H1 (cell line): ENCODE data around the gene IFT43. TPM values are rescaled to one million over a fixed set of nuclear protein-coding genes. Genes with fewer than 3 reads are reported as not detected.

Source experiments
- CTCF ChIA-PET: fragments of 300-600 bp; sonication (Branson Sonifier 250); formaldehyde crosslinking; loops from one replicate; lab custom pipeline; 2021; ENCODE audit not compliant: partially characterized antibody; lab: Charles Lee
- POLR2A ChIA-PET: fragments of 300-600 bp; sonication (Branson Sonifier 250); formaldehyde crosslinking; loops from one replicate; lab custom pipeline; 2021; ENCODE audit warnings: inconsistent platforms; ENCODE audit not compliant: partially characterized antibody; lab: Charles Lee
- DNase-seq, 2 experiments: peaks; one replicate each; pipeline versions ENCODE4 v3.0.0 to v3.0.0-alpha.2; 2010 to 2022; ENCODE audit warnings: low spot score in 2 of 2, low read depth in 1 of 2, mixed read lengths in 1 of 2
- FAIRE-seq: peaks from 2 replicates; lab custom pipeline; 2011; peaks lifted over from hg19 to GRCh38; lab: Jason Lieb, UNC
- H2AFZ ChIP-seq: 2 replicates; pipeline ENCODE4 v1.8.1; 2012; ENCODE audit warnings: low read length, inconsistent platforms
- H2AK5ac ChIP-seq: 2 replicates; pipeline ENCODE4 v1.6.1; 2013; ENCODE audit warnings: low read depth, low read length
- H2BK120ac ChIP-seq: replicated peaks from 2 replicates; pipeline ENCODE3; 2013; ENCODE audit warnings: low read depth, low read length, inconsistent platforms
- H2BK12ac ChIP-seq: 2 replicates; pipeline ENCODE4 v1.6.1; 2013; ENCODE audit warnings: low read depth, low read length
- H2BK15ac ChIP-seq: 2 replicates; pipeline ENCODE4 v1.6.1; 2013; ENCODE audit warnings: low read length
- H2BK20ac ChIP-seq: 2 replicates; pipeline ENCODE4 v1.6.1; 2013; ENCODE audit warnings: low read length
- H2BK5ac ChIP-seq: 2 replicates; pipeline ENCODE4 v1.6.1; 2013; ENCODE audit warnings: low read depth, low read length
- H3K14ac ChIP-seq: 2 replicates; pipeline ENCODE4 v1.6.1; 2013; ENCODE audit warnings: inconsistent platforms; ENCODE audit not compliant: insufficient read length
- H3K18ac ChIP-seq: 2 replicates; pipeline ENCODE4 v1.6.1; 2013; ENCODE audit warnings: low read length; ENCODE audit errors: extremely low read depth
- H3K23ac ChIP-seq: 2 replicates; pipeline ENCODE4 v1.6.1; 2013; ENCODE audit warnings: inconsistent platforms; ENCODE audit not compliant: insufficient read length
- H3K23me2 ChIP-seq: 2 replicates; pipeline ENCODE4 v1.6.1; 2013; ENCODE audit warnings: low read depth, low read length
- H3K27ac ChIP-seq: 2 replicates; pipeline ENCODE4 v1.6.1; 2011; ENCODE audit warnings: low read depth, low read length, inconsistent platforms
- H3K27me3 ChIP-seq, 4 experiments: replicated peaks in 1 of 4; 1 replicate in 1 of 4; 2 replicates in 3 of 4; pipeline versions ENCODE4 v1.6.1 to v1.8.1; 2011 to 2013; ENCODE audit warnings: low read length in 3 of 4, mild to moderate bottlenecking in 3 of 4, inconsistent platforms in 2 of 4, mixed read lengths in 2 of 4, moderate library complexity in 1 of 4; ENCODE audit not compliant: control insufficient read depth in 3 of 4, insufficient read depth in 3 of 4; ENCODE audit errors: extremely low read depth in 1 of 4
- H3K36me3 ChIP-seq, 4 experiments: 2 replicates each; pipeline versions ENCODE4 v1.6.1 to v1.8.1; 2011 to 2013; ENCODE audit warnings: mild to moderate bottlenecking in 4 of 4, low read length in 3 of 4, moderate library complexity in 2 of 4, control low read depth in 1 of 4, inconsistent platforms in 1 of 4; ENCODE audit not compliant: insufficient read depth in 4 of 4, control insufficient read depth in 2 of 4
- H3K4ac ChIP-seq: replicated peaks from 2 replicates; pipeline ENCODE3; 2013; ENCODE audit warnings: low read length, low read depth, mixed read lengths, inconsistent platforms; ENCODE audit not compliant: insufficient read length
- H3K4me1 ChIP-seq, 4 experiments: replicated peaks in 1 of 4; 1 replicate in 1 of 4; 2 replicates in 3 of 4; pipeline versions ENCODE4 v1.6.1 to v1.8.1; 2011 to 2013; ENCODE audit warnings: low read length in 3 of 4, inconsistent platforms in 2 of 4, mixed read lengths in 1 of 4; ENCODE audit not compliant: insufficient read depth in 4 of 4, control insufficient read depth in 3 of 4
- H3K4me2 ChIP-seq, 2 experiments: 2 replicates each; pipeline versions ENCODE4 v1.6.1 to v1.8.1; 2011 to 2013; ENCODE audit warnings: low read depth in 2 of 2, low read length in 2 of 2, control low read depth in 1 of 2, inconsistent platforms in 1 of 2, mild to moderate bottlenecking in 1 of 2; ENCODE audit not compliant: insufficient read depth in 1 of 2
- H3K4me3 ChIP-seq, 4 experiments: fragments of 200-600, 300-600 bp in 1 of 4; sonication (generic), shearing (Covaris generic), sonication (Bioruptor Twin) in 1 of 4; 2 replicates each; pipeline versions ENCODE4 v1.5.1 to v1.8.1; 2011 to 2016; ENCODE audit warnings: low read length in 4 of 4, low read depth in 3 of 4, control low read depth in 2 of 4, inconsistent platforms in 2 of 4, mild to moderate bottlenecking in 2 of 4, mixed read lengths in 1 of 4, moderate library complexity in 1 of 4; ENCODE audit not compliant: insufficient read depth in 2 of 4; ENCODE audit errors: extremely low read depth in 1 of 4
- H3K56ac ChIP-seq: replicated peaks from 2 replicates; pipeline ENCODE3; 2013; ENCODE audit warnings: low read depth, mild to moderate bottlenecking, mixed read lengths, low read length, inconsistent platforms; ENCODE audit not compliant: insufficient read length
- H3K79me1 ChIP-seq: 2 replicates; pipeline ENCODE4 v1.6.1; 2013; ENCODE audit warnings: low read depth, low read length, control low read depth
- H3K79me2 ChIP-seq, 2 experiments: 2 replicates each; pipeline versions ENCODE4 v1.6.1 to v1.8.1; 2012 to 2013; ENCODE audit warnings: low read length in 2 of 2, mild to moderate bottlenecking in 2 of 2, inconsistent platforms in 1 of 2; ENCODE audit not compliant: insufficient read depth in 2 of 2, control insufficient read depth in 1 of 2
- H3K9ac ChIP-seq, 4 experiments: replicated peaks in 1 of 4; 1 replicate in 1 of 4; 2 replicates in 3 of 4; pipeline versions ENCODE4 v1.6.1 to v1.8.1; 2011 to 2013; ENCODE audit warnings: low read depth in 3 of 4, low read length in 3 of 4, control low read depth in 2 of 4, mild to moderate bottlenecking in 2 of 4, moderate library complexity in 2 of 4, inconsistent platforms in 1 of 4; ENCODE audit errors: extremely low read depth in 1 of 4
- H3K9me3 ChIP-seq, 2 experiments: 2 replicates each; pipeline versions ENCODE4 v1.6.1 to v1.8.1; 2012 to 2013; ENCODE audit warnings: mild to moderate bottlenecking in 2 of 2, moderate library complexity in 2 of 2, control low read depth in 1 of 2, inconsistent platforms in 1 of 2, low read depth in 1 of 2, low read length in 1 of 2, mixed read lengths in 1 of 2; ENCODE audit not compliant: insufficient read depth in 2 of 2
- H4K20me1 ChIP-seq, 2 experiments: replicated peaks in 1 of 2; 2 replicates each; pipeline versions ENCODE3 to v1.8.1; 2011 to 2013; ENCODE audit warnings: inconsistent platforms in 2 of 2, low read length in 2 of 2, mild to moderate bottlenecking in 1 of 2; ENCODE audit not compliant: insufficient read depth in 2 of 2, control insufficient read depth in 1 of 2
- H4K5ac ChIP-seq: 2 replicates; pipeline ENCODE4 v1.6.1; 2013; ENCODE audit warnings: low read length, low read depth, mixed read lengths, inconsistent platforms; ENCODE audit not compliant: insufficient read length
- H4K8ac ChIP-seq: 2 replicates; pipeline ENCODE4 v1.8.0; 2013; ENCODE audit warnings: mild to moderate bottlenecking, moderate library complexity, low read length, inconsistent platforms; ENCODE audit not compliant: insufficient read depth; ENCODE audit errors: extremely low read depth
- H4K91ac ChIP-seq: replicated peaks from 2 replicates; pipeline ENCODE3; 2013; ENCODE audit warnings: low read length, mixed read lengths, inconsistent platforms; ENCODE audit not compliant: insufficient read length
- CHD2 ChIP-seq: IDR thresholded peaks from 2 replicates; pipeline ENCODE4 v1.6.1; 2012; ENCODE audit warnings: low read length, improper control_type of control experiment
- HDAC6 ChIP-seq: IDR thresholded peaks from one replicate; pipeline ENCODE4 v1.7.1; 2012; ENCODE audit warnings: low read depth, mild to moderate bottlenecking, inconsistent platforms, low read length, moderate library complexity
- TEAD4 ChIP-seq: IDR thresholded peaks from 2 replicates; pipeline ENCODE4 v1.6.1; 2012; ENCODE audit warnings: low read depth, low read length, inconsistent platforms, mixed read lengths
- WGBS, 2 experiments: shearing (Covaris generic) in 1 of 2; methylation state at CpG; one replicate each; pipeline versions ENCODE4 v1.1.6 to v1.1.7; 2013 to 2015; ENCODE audit warnings: low lambda C conversion rate in 2 of 2, mixed read lengths in 2 of 2, inconsistent platforms in 1 of 2, low coverage in 1 of 2, missing lambda C conversion rate in 1 of 2; ENCODE audit not compliant: insufficient replicate concordance in 2 of 2, insufficient coverage in 1 of 2, insufficient read length in 1 of 2; ENCODE audit errors: extremely low coverage in 1 of 2, missing lambda C conversion rate in 1 of 2; 5-methylcytosine and 5-hydroxymethylcytosine counted together
- polyA plus RNA-seq, 7 experiments: library from polyadenylated mRNA; depleted of rRNA in 3 of 7; stranded (reverse) in 5 of 7; unstranded in 2 of 7; fragments of >200 nt in 5 of 7; fragments of 200-250 nt in 2 of 7; gene quantifications; 1 replicate in 5 of 7; 2 replicates in 1 of 7; 4 replicates in 1 of 7; pipeline versions ENCODE4 v1.2.1 to v1.2.3, GENCODE V29; 2011 to 2013; ENCODE audit warnings: missing spikeins in 2 of 7, mixed read lengths in 2 of 7
- total RNA-seq: library from RNA; stranded (reverse); fragmentation: NEBNext Ultra II Directional; extraction: Animal tissue kit (Norgen Biotek cat#: 25700); gene quantifications from 2 replicates; pipeline ENCODE4 v1.2.1, GENCODE V29; 2021
- TF ChIP-seq, protein P1 (sequence below): IDR thresholded peaks from 2 replicates; pipeline ENCODE4 v1.6.1; 2012; ENCODE audit warnings: inconsistent platforms

The IFT43 gene
- total and polyA plus RNA-seq, 2 of the 8 experiments (the other 6 are each of a cell fraction or from before 2014, with no cell fraction given) = 17.0 to 20.8 TPM

DNA sequence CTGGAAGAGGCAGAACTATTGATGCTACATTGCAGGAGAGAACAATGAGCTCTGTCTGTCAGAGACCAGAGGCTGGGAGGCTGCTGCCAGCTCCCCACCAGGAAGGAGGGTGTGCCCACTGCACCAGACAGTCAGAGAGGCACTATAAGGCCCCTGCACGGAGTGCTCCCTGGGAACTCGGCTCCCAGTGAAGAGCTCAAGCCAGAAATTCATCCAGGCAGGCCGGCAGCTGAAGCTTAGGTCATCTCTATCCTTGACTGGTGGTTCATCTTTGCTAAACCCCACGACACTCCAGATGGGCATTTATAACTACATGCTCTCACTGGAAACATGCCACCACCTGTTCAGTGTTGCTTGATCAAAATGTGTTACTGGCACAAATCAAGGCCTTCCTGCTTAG, 101.1 kb downstream of the IFT43 start:
- FAIRE-seq (no peak), DNase-seq (no peak)
- no peak overlapping the region for H3K14ac ChIP-seq
- no peaks in the 10 kb centered on the region for H3K79me2 ChIP-seq
- no peak overlapping the region for H2AFZ ChIP-seq
- H3K27ac ChIP-seq = no peak overlapping the region
- H2BK5ac ChIP-seq = no peak overlapping the region
- no peak overlapping the region for H2BK12ac ChIP-seq
- no peaks in the 10 kb centered on the region for H3K79me1 ChIP-seq
- H3K9ac ChIP-seq = no peak overlapping the region; a peak in 1 of 7 replicates
- no peaks in the 10 kb centered on the region for H4K20me1 ChIP-seq
- WGBS, 2 experiments = 89% methylated on average over 4 of the region's 4 CpGs; no CpG with 5 or more reads in 1 of the 2 experiments
- H2BK15ac ChIP-seq = 0 out of 2 replicates have a peak overlapping the region, but pooled peaks have one; percentile 11
- no peaks in the 10 kb centered on the region for H3K36me3 ChIP-seq
- H3K27me3 ChIP-seq = peaks cover 0 to 3% (median 0%) of the 10 kb centered on the region in 4 experiments; a peak in 3 of 7 replicates
- no peak overlapping the region for H4K91ac ChIP-seq
- CTCF ChIA-PET = interaction anchor here (0.7 to 2.3 kb wide), 9 partner anchors 9 to 562 kb away, joined by 3 to 8 read pairs (median 3); no protein-coding TSS in a partner anchor
- H3K4me2 ChIP-seq = no peak overlapping the region
- H2AK5ac ChIP-seq = no peak overlapping the region
- H2BK20ac ChIP-seq = no peak overlapping the region
- no peaks in the 10 kb centered on the region for H3K9me3 ChIP-seq
- H4K8ac ChIP-seq = no peak overlapping the region
- peaks cover 11 to 30% (median 18%) of the 10 kb centered on the region in 4 experiments for H3K4me1 ChIP-seq
- no peak overlapping the region for H3K18ac ChIP-seq
- POLR2A ChIA-PET = interaction anchor here (1.2 kb wide), 1 partner anchor 37 kb away, joined by 4 read pairs; no protein-coding TSS in a partner anchor
- no peak overlapping the region for H3K4ac ChIP-seq
- no peak overlapping the region for H3K56ac ChIP-seq
- H3K23ac ChIP-seq = no peak overlapping the region
- no peak for TF ChIP-seq TEAD4
- TF ChIP-seq HDAC6 = no peak
- TF ChIP-seq CHD2 = no peak
- TF ChIP-seq, protein P1, sequence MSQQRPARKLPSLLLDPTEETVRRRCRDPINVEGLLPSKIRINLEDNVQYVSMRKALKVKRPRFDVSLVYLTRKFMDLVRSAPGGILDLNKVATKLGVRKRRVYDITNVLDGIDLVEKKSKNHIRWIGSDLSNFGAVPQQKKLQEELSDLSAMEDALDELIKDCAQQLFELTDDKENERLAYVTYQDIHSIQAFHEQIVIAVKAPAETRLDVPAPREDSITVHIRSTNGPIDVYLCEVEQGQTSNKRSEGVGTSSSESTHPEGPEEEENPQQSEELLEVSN = no peak
- TF ChIP-seq, all 59 proteins: peak for 0
- Histone ChIP-seq H4K5ac (no peak overlapping the region), H3K23me2 (no peaks in the 10 kb centered on the region), H2BK120ac (no peak overlapping the region), H3K4me3 (no peak overlapping the region)
